Measurements from ENCODE around the gene PKN1.

PKN1 gene

GRCh38 chr19:14516746-14517438 is 83.8 kb downstream of the PKN1 start:
- no peak for DNase-seq

- peak; percentile 23 for DNase-seq
Measured at GRCh38 chr19:14517446-14517839, 84.3 kb downstream of the PKN1 start.

GRCh38 chr19:14517840-14518505 is 84.9 kb downstream of the PKN1 start, which contains the start of gene DNAJB1:
DNAJB1 (minus strand) TSS chr19:14518397; CDS start chr19:14518349, 48 bp downstream.
- DNase-seq = peak; percentile 94

GRCh38 chr19:14519245-14519859 is 86.2 kb downstream of the PKN1 start:
- DNase-seq = no peak

GRCh38 chr19:14519860-14520407 is 86.8 kb downstream of the PKN1 start:
- DNase-seq = no peak

GRCh38 chr19:14520543-14520942 is 87.4 kb downstream of the PKN1 start:
- DNase-seq = no peak

Data from retina (tissue), 1 donor.